GM12872 (cell line): ENCODE results near the gene PTMS.

Source experiments
- CTCF ChIP-seq: IDR thresholded peaks from 3 replicates; pipeline ENCODE4 v1.5.1; 2011; ENCODE audit warnings: low read depth, mild to moderate bottlenecking, low read length, moderate library complexity; ENCODE audit not compliant: insufficient read depth

PTMS gene

GRCh38 chr12:6790496-6791150, 24.5 kb downstream of the PTMS start:
- no peak for TF ChIP-seq CTCF

- no peak for TF ChIP-seq CTCF
Measured at GRCh38 chr12:6791931-6792520, 25.9 kb downstream of the PTMS start.

GRCh38 chr12:6792522-6793201, 26.5 kb downstream of the PTMS start:
- no peak for TF ChIP-seq CTCF

- no peak for TF ChIP-seq CTCF
Measured at GRCh38 chr12:6795088-6795487, 28.9 kb downstream of the PTMS start.

GRCh38 chr12:6796576-6796975, 30.4 kb downstream of the PTMS start:
- TF ChIP-seq CTCF, result no peak

GRCh38 chr12:6799147-6799546, 33.0 kb downstream of the PTMS start:
- no peak for TF ChIP-seq CTCF

GRCh38 chr12:6807170-6807569, 41.0 kb downstream of the PTMS start:
- no peak for TF ChIP-seq CTCF
